CD14-positive monocyte (primary cell): ENCODE data around the gene SLC25A48. TPM values are rescaled to one million over a fixed set of nuclear protein-coding genes. Genes with fewer than 3 reads are reported as not detected.

ENCODE experiments used
- DNase-seq, 3 donors: peaks; one replicate each; pipeline ENCODE4 v3.0.0-alpha.2; 2011 to 2022
- H2AFZ ChIP-seq: 2 replicates; pipeline ENCODE4 v1.6.0; 2012; ENCODE audit warnings: mild to moderate bottlenecking, low read depth, low read length, inconsistent platforms; ENCODE audit not compliant: insufficient read depth, poor library complexity, severe bottlenecking
- H3K27ac ChIP-seq, 2 donors: 1 replicate in 1 of 2; 2 replicates in 1 of 2; pipeline ENCODE4 v1.5.1; 2012 to 2013; ENCODE audit warnings: low read length in 2 of 2, control low read depth in 1 of 2, inconsistent platforms in 1 of 2, low read depth in 1 of 2, mild to moderate bottlenecking in 1 of 2
- H3K27me3 ChIP-seq, 2 donors: one replicate each; pipeline versions ENCODE4 v1.6.0 to v1.6.1; 2011 to 2013; ENCODE audit warnings: low read length in 2 of 2; ENCODE audit not compliant: control insufficient read depth in 2 of 2, insufficient read depth in 2 of 2
- H3K36me3 ChIP-seq, 2 donors: replicated peaks in 1 of 2; 1 replicate in 1 of 2; 2 replicates in 1 of 2; pipeline versions ENCODE4 v1.5.1 to v1.6.1; 2012 to 2013; ENCODE audit warnings: low read length in 2 of 2, control low read depth in 1 of 2, inconsistent platforms in 1 of 2, mild to moderate bottlenecking in 1 of 2; ENCODE audit not compliant: insufficient read depth in 2 of 2, control insufficient read depth in 1 of 2
- H3K4me1 ChIP-seq, 2 donors: 1 replicate in 1 of 2; 2 replicates in 1 of 2; pipeline versions ENCODE4 v1.5.1 to v1.6.1; 2012 to 2013; ENCODE audit warnings: low read length in 2 of 2, control low read depth in 1 of 2, inconsistent platforms in 1 of 2, mild to moderate bottlenecking in 1 of 2, moderate library complexity in 1 of 2; ENCODE audit not compliant: insufficient read depth in 2 of 2, control insufficient read depth in 1 of 2
- H3K4me2 ChIP-seq: replicated peaks from 2 replicates; pipeline ENCODE3; 2012; ENCODE audit warnings: low read length, moderate library complexity, mild to moderate bottlenecking; ENCODE audit not compliant: poor library complexity, severe bottlenecking; ENCODE audit errors: extremely low read depth
- H3K4me3 ChIP-seq, 3 experiments: fragments of 200-600 bp in 1 of 3; sonication (generic) in 1 of 3; replicated peaks in 1 of 3; 1 replicate in 2 of 3; 2 replicates in 1 of 3; pipeline ENCODE4 v1.5.1; 2011 to 2013; ENCODE audit warnings: low read length in 3 of 3, mild to moderate bottlenecking in 3 of 3, control low read depth in 2 of 3, low read depth in 2 of 3, inconsistent platforms in 1 of 3, moderate library complexity in 1 of 3
- H3K79me2 ChIP-seq: 2 replicates; pipeline ENCODE4 v1.6.0; 2012; ENCODE audit warnings: mild to moderate bottlenecking, control low read depth, inconsistent platforms, low read length, moderate library complexity; ENCODE audit not compliant: insufficient read depth
- H3K9ac ChIP-seq: 2 replicates; pipeline ENCODE4 v1.6.0; 2017; ENCODE audit warnings: low read length, mild to moderate bottlenecking; ENCODE audit not compliant: insufficient read depth, poor library complexity, severe bottlenecking
- H3K9me3 ChIP-seq, 2 donors: replicated peaks in 1 of 2; 1 replicate in 1 of 2; 2 replicates in 1 of 2; pipeline versions ENCODE4 v1.5.1 to v1.6.1; 2012 to 2013; ENCODE audit warnings: low read length in 2 of 2, control low read depth in 1 of 2; ENCODE audit not compliant: control insufficient read depth in 1 of 2, insufficient read depth in 1 of 2
- H4K20me1 ChIP-seq: 2 replicates; pipeline ENCODE4 v1.6.0; 2012; ENCODE audit warnings: mild to moderate bottlenecking, low read length, control low read depth, moderate library complexity; ENCODE audit not compliant: insufficient read depth
- H3K27ac Mint-ChIP-seq, 7 donors: one replicate each; pipeline ENCODE4 v1.8.0; 2020; ENCODE audit warnings: mild to moderate bottlenecking in 7 of 7, mixed read lengths in 7 of 7, moderate library complexity in 6 of 7, inconsistent platforms in 2 of 7
- H3K27me3 Mint-ChIP-seq, 3 donors: one replicate each; pipeline ENCODE4 v1.8.0; 2021 to 2022; ENCODE audit warnings: low read depth in 3 of 3, mild to moderate bottlenecking in 3 of 3, mixed read lengths in 3 of 3, moderate library complexity in 3 of 3, inconsistent platforms in 1 of 3
- H3K36me3 Mint-ChIP-seq, 2 donors: one replicate each; pipeline ENCODE4 v1.8.0; 2020; ENCODE audit warnings: mixed read lengths in 2 of 2, inconsistent platforms in 1 of 2, mild to moderate bottlenecking in 1 of 2
- H3K4me1 Mint-ChIP-seq: one replicate; pipeline ENCODE4 v1.8.0; 2020; ENCODE audit warnings: mild to moderate bottlenecking, mixed read lengths
- H3K4me3 Mint-ChIP-seq, 2 donors: one replicate each; pipeline ENCODE4 v1.8.0; 2020; ENCODE audit warnings: mild to moderate bottlenecking in 2 of 2, mixed read lengths in 2 of 2, moderate library complexity in 1 of 2
- H3K9me3 Mint-ChIP-seq, 7 donors: one replicate each; pipeline ENCODE4 v1.8.0; 2020 to 2022; ENCODE audit warnings: mixed read lengths in 7 of 7, mild to moderate bottlenecking in 6 of 7, moderate library complexity in 6 of 7, inconsistent platforms in 2 of 7
- CTCF ChIP-seq: fragments of 200-600 bp; IDR thresholded peaks from one replicate; pipeline ENCODE4 v1.8.0; 2022; ENCODE audit warnings: antibody characterized with exemption, mild to moderate bottlenecking
- WGBS: methylation state at CpG from one replicate; pipeline ENCODE4 v1.1.5; 2013; ENCODE audit warnings: missing lambda C conversion rate; ENCODE audit not compliant: insufficient coverage; 5-methylcytosine and 5-hydroxymethylcytosine counted together
- intact Hi-C, 2 donors: fragments of 100-400 bp; cut with micrococcal nuclease; formaldehyde crosslinking; loops; one replicate each; pipeline versions ENCODE4 v1.15.0 to v1.15.1; 2023
- polyA plus RNA-seq, 3 donors: library from polyadenylated mRNA; depleted of rRNA in 1 of 3; unstranded in 2 of 3; stranded (reverse) in 1 of 3; fragments of 300-500 nt in 2 of 3; fragments of >200 nt in 1 of 3; fragmentation: Illumina TruSeq in 2 of 3; gene quantifications; 1 replicate in 2 of 3; 2 replicates in 1 of 3; pipeline ENCODE4 v1.2.3, GENCODE V29; 2012 to 2021

The SLC25A48 gene
- polyA plus RNA-seq, 3 donors: not detected

- peaks cover 0 to 7% of the 10 kb centered on the region in 2 donors for H3K9me3 ChIP-seq
- no peak overlapping the region for H3K27ac ChIP-seq
- no peak overlapping the region for H3K9ac ChIP-seq
- intact Hi-C loops: no loop called here
- Mint-ChIP-seq H3K9me3 (peaks cover 0 to 16% (median 4%) of the 10 kb centered on the region in 7 donors), H3K36me3 (no peaks in the 10 kb centered on the region), H3K4me1 (no peaks in the 10 kb centered on the region), H3K27me3 (peaks cover 23 to 53% (median 44%) of the 10 kb centered on the region in 3 donors), H3K4me3 (no peak overlapping the region), H3K27ac (no peak overlapping the region)
- H3K36me3 ChIP-seq: no peaks in the 10 kb centered on the region
- no peak for DNase-seq
- peaks cover 0 to 4% of the 10 kb centered on the region in 2 donors for H3K4me1 ChIP-seq
- H2AFZ ChIP-seq: no peak overlapping the region
- H3K4me2 ChIP-seq: no peak overlapping the region
- H3K79me2 ChIP-seq: no peaks in the 10 kb centered on the region
- peaks cover 10 to 37% of the 10 kb centered on the region in 2 donors for H3K27me3 ChIP-seq
- no peak overlapping the region for H3K4me3 ChIP-seq
- 96% methylated on average over 2 of the region's 4 CpGs for WGBS
- TF ChIP-seq CTCF: no peak
- no peaks in the 10 kb centered on the region for H4K20me1 ChIP-seq
Measured at GRCh38 chr5:135839566-135839965, 5.1 kb downstream of the SLC25A48 start.

- Mint-ChIP-seq H3K4me3 (no peak overlapping the region), H3K9me3 (peaks cover 0 to 9% (median 4%) of the 10 kb centered on the region in 7 donors), H3K27me3 (peaks cover 14 to 43% (median 32%) of the 10 kb centered on the region in 3 donors), H3K27ac (no peak overlapping the region), H3K36me3 (no peaks in the 10 kb centered on the region), H3K4me1 (no peaks in the 10 kb centered on the region)
- no peak overlapping the region for H3K27ac ChIP-seq
- no peaks in the 10 kb centered on the region for H3K4me1 ChIP-seq
- peaks cover 0 to 5% of the 10 kb centered on the region in 2 donors for H3K9me3 ChIP-seq
- intact Hi-C loops: no loop called here
- H3K4me2 ChIP-seq: no peak overlapping the region
- no peak for TF ChIP-seq CTCF
- no peaks in the 10 kb centered on the region for H3K36me3 ChIP-seq
- peaks cover 7 to 23% of the 10 kb centered on the region in 2 donors for H3K27me3 ChIP-seq
- H2AFZ ChIP-seq: no peak overlapping the region
- no peak for DNase-seq
- H3K9ac ChIP-seq: no peak overlapping the region
- H4K20me1 ChIP-seq: no peaks in the 10 kb centered on the region
- no peaks in the 10 kb centered on the region for H3K79me2 ChIP-seq
- no CpG with 5 or more reads among the region's 4 CpGs for WGBS
- no peak overlapping the region for H3K4me3 ChIP-seq
Measured at GRCh38 chr5:135840959-135841358, 6.5 kb downstream of the SLC25A48 start.
